GM18508 (cell line): ENCODE results near the gene MTG2.
"Not testable (repeated sequence)": the region's sequence is repeated elsewhere in the genome, so short reads cannot be mapped to it uniquely, and the experiment has no call there.

Experiments
- ATAC-seq: cut with Tn5 transposase; IDR thresholded peaks from one replicate; pipeline ENCODE4 v1.9.1; 2021; ENCODE audit warnings: moderate number of reproducible peaks; ENCODE audit not compliant: insufficient read depth, unreplicated experiment

Gene MTG2

GRCh38 chr20:62143957-62144825, 38.6 kb upstream of the MTG2 start:
- no peak for ATAC-seq

DNA sequence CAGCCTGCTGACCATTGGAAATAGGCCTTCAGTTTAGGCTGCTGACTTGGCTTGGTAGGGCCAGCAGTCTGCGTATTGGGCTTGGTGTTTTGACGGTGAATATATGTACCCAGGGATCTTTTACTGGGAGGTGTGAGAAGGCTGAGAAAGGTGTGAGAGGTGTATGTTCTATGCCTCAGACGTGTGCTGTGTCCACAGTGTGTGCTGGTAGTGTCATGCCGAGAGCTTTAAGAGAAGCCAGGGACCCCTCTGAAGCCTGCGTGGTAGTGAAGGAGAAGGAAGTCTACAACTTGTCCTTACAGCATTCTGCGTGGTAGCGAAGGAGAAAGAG, 37.2 kb upstream of the MTG2 start:
- ATAC-seq: no peak

DNA sequence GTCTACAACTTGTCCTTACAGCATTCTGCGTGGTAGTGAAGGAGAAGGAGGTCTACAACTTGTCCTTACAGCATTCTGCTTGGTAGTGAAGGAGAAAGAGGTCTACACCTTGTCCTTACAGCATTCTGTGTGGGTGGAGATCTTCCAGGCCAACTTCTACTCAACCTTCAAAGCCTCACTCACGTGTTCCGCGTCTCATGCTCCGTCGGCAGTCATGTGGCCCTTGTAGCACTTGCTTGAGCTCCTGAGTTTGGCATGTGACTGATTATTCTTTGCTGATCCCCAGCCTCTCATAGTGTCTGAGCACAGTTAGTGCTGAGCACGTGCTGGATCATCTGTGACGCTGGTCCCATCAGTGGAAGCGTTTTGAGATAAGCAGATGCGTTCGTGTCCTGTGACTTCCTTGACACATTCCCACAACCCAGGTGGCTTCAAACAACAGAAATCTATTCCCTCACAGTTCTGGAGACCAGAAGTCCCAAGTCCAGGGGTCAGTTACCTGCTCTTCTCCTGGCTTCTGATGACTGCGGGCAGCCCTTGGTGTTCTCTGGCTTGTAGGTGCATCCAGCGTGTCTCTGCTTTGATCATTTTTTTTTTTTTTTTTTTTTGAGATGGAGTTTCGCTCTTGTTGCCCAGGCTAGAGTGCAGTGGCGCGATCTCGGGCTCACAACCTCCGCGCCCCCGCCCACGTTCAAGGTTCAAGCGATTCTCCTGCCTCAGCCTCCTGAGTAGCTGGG, 36.6 kb upstream of the MTG2 start:
- no peak for ATAC-seq

DNA sequence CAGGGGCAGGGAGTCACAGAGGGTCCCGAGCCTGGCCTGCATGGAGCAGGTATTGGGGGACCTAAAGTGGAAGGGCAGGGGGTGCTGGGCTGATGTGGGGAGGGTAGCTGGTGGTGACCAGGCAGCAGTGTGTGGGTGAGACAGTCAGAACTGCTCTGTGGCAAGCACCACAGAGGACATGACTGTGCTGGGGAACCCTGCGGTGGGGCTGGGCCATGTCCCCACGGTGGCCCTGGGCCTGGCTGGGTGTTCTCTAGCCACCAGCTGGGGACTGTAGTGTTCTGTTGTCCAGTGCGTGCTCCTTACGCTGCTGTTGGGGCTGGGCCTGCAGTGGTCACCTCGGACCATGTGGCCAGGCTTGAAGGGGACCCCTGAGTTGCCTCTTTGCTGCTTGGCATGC, 35.7 kb upstream of the MTG2 start:
- ATAC-seq: no peak

DNA sequence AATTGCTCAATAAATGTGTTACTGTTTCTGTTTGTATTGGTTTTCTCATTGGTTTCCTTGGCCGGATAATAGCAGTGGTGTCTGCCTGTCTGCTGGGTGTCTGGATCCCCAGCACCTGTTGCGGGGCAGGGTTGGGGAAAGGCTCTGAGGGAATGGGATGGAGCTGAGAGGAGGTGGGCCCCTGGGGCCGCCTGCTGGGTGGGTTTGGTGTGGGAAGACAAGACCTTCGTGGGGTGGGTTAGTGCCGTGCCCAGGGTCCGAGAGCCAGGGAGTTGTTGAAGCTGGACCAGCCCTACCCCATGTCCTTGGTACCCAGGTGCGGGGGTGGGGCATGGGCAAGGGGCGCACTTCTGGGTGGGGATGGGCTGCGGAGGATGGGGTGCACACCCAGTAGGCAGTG, 35.3 kb upstream of the MTG2 start:
- no peak for ATAC-seq

GRCh38 chr20:62148383-62148782, 34.4 kb upstream of the MTG2 start:
- not testable (repeated sequence) for ATAC-seq

DNA sequence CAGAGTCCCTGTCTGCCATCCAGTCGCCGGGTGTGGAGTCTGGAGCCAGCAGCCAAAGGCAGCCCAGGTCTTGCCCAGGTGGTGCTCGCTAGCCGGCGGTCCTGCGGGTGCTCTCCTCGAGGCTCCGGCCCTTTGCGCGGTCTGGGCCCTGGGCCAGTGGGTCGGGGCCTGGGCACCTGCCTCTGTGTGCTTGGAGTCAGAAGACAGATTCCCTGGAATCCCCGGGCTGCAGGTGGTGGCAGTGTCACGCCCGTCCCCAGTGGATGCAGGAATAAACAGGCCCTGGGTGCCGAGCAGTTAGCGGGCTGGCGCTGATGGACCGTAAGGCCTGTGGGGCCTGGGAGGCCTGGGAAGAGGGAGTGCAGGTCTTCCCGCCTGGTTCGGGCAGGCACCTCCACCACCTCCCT, 33.9 kb upstream of the MTG2 start:
- no peak for ATAC-seq

- no peak for ATAC-seq
These were observed 33.1 kb upstream of the MTG2 start for GRCh38 chr20:62149532-62150309.

DNA sequence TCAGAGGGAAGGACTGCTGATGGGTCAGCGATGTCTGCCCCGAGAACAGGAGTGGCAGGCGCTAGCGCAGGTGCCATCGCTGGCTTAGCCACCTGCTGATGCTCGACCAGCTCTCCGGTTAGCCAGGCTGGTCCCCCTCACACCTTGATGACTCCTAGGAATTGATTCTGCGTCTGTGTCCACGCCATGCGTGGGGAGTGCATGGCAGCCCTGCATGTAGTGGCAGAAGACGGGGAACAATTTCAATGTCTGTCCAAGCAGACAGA, 32.6 kb upstream of the MTG2 start:
- no peak for ATAC-seq

DNA sequence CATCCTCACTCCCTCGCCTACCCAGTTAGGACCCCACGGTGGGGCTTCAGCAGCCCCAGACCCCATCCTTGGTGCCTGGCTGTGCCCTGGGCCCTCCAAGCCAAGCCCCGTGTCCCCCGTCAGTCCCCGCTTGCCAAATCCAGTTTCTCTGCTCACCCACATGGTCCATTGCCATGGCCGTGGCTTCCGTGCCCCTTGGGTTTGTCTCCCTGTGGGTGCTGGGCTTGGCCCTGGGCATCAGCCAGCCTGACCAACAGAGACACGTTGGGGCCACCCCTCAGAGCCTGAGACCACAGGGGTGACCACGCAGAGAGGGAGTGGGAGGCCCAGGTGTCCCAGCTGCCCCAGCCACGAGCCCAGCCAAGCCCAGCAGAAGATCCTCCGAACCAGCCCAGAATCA, 31.6 kb upstream of the MTG2 start:
- no peak for ATAC-seq

- no peak for ATAC-seq
These were observed 30.9 kb upstream of the MTG2 start for GRCh38 chr20:62151835-62152364.

DNA sequence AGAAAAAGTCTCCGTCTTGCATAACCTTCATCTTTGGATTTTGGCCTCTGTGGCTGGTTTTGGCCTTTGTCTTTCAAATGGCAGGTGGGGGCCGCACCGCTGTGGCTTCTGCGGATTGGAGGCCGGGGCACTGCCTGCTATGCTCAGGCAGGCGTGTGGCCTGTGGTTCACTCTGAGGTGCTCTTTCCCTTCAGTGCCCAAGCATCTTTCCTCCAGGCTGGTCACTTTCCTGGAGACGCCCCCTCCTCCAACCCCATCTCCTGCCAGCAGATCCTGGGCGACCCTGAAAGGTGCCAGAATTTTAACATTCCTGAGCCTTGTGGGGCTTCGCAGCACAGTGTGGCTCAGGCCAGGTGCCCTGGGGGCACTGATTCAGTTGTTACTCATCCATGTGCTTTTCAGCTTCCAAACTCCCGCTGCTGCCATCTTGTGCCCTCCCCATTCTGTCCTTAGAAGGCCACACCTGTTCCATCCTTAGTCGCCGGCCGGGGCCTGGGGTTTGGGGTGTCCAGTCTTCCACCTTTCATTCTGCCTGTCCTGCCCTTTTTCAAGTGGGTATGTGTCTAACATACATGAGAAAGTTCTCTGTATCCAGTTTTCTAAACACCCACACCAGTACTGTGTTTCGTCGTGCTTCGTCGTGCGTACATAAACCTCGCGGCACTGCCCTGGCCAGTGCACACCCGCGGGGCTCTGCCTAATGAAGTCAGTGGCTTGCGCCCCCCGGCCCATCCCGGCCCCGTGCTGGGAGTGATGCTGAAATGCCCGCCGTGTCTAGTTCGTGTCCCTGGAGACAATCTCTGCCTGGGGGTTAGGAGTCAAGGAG, 27.2 kb upstream of the MTG2 start:
- ATAC-seq: no peak

GRCh38 chr20:62156254-62156556, 26.6 kb upstream of the MTG2 start:
- ATAC-seq: no peak

DNA sequence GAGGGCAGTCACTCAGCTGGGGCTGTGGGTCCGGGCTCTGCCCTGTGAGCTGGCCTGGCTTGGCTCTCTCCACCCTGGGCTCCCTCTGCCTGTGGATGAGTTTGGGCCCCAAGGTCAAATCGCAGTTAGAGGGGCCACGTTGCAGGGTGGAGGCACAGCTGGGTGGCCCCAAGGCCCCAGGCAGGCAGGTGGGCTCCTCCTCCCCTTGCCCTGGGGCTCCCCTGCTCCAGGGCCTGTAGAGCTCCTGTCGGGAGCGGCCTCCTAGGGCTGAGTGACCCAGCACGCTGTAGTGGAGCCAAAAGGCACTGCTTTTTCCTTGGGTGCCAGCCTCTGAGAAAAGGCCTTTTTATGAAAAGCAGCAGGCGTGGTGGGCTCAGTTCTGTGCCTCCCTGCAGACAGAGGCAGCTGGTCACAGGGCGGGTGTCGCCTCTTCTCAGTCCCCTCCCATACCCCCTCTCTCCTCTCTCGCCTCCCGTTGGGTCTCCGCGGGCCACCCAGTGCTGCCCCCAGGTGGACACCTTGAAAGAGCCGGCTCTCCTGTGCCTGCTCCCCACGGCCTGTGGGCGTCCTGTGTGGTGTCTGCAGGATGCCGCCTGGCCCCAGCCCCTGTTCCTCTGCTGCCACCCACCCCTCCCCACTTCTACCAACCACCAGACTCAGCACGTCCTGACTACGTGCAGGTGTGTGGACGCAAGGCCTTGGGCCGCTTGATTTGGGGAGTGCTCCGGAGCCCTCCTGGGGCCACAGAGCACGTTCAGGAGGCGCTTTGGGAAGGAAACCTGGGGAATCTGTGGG, 26.0 kb upstream of the MTG2 start:
- no peak for ATAC-seq

GRCh38 chr20:62157387-62158087, 25.3 kb upstream of the MTG2 start:
- ATAC-seq: no peak

DNA sequence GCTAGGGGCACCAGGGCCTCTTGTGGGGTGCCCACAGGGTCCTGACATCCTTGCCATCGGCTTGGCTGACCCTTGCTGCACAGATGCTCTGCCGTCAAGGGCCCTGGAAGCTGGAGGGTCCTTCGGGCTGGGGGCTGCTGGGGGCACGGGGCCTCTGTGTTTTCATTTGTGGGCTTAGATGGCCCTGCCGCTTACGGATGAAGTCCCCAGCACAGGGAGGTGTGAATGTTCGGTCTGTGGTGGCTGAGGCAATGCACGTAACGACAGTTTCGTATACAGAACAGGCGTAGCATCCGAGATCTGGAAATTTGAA, 24.8 kb upstream of the MTG2 start:
- ATAC-seq: no peak

- ATAC-seq: no peak
These were observed 24.3 kb upstream of the MTG2 start for GRCh38 chr20:62158541-62158940.

DNA sequence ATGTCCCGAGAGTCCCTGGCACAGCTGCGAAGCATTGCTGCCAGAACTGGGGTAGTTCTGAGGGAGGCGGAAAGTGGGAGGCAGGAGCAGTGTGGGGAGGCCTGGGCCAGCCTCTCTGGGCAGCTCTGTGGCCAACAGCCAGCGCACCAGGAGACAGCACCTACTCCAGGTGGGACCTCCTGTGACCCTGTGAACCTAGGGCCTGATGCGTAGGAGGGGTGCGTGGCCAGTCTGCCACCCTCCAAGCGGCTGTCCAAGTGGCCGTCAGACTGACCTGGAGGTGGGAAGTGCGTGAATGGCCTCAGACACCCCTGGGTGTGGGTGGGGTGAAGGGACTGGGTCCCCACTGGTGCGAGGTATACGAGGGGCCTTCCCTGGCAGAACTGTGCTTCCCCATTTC, 23.8 kb upstream of the MTG2 start:
- no peak for ATAC-seq

- ATAC-seq: no peak
These were observed 23.0 kb upstream of the MTG2 start for GRCh38 chr20:62159839-62160238.
